HG03457 (cell line): Measurements from ENCODE around the gene MTNR1A.
"Not testable (repeated sequence)": the region's sequence is repeated elsewhere in the genome, so short reads cannot be mapped to it uniquely, and the experiment has no call there.

ENCODE experiments used
- ATAC-seq: cut with Tn5 transposase; IDR thresholded peaks from one replicate; pipeline ENCODE4 v1.9.1; 2021; ENCODE audit warnings: moderate number of reproducible peaks; ENCODE audit not compliant: unreplicated experiment

The MTNR1A gene

GRCh38 chr4:186563761-186564160 lies 8.4 kb upstream of the MTNR1A start:
- no peak for ATAC-seq

- no peak for ATAC-seq
Measured at GRCh38 chr4:186561748-186562147, 6.4 kb upstream of the MTNR1A start.

- no peak for ATAC-seq
Measured at GRCh38 chr4:186560647-186561046, 5.3 kb upstream of the MTNR1A start.

GRCh38 chr4:186557486-186557885 lies 2.1 kb upstream of the MTNR1A start:
- ATAC-seq: no peak

GRCh38 chr4:186557061-186557460 lies 1.7 kb upstream of the MTNR1A start:
- ATAC-seq: no peak

- ATAC-seq: no peak
Measured at GRCh38 chr4:186554539-186554913, 841 bp downstream of the MTNR1A start.

GRCh38 chr4:186553717-186554116 lies 1.6 kb downstream of the MTNR1A start:
- ATAC-seq: no peak

GRCh38 chr4:186551849-186552248 lies 3.5 kb downstream of the MTNR1A start:
- ATAC-seq: no peak

GRCh38 chr4:186545436-186545835 lies 9.9 kb downstream of the MTNR1A start:
- no peak for ATAC-seq

- ATAC-seq: no peak
Measured at GRCh38 chr4:186543206-186543605, 12.2 kb downstream of the MTNR1A start.

- no peak for ATAC-seq
Measured at GRCh38 chr4:186541801-186542200, 13.6 kb downstream of the MTNR1A start.

GRCh38 chr4:186537843-186538521 lies 17.4 kb downstream of the MTNR1A start:
- no peak for ATAC-seq

GRCh38 chr4:186536285-186536684 lies 19.1 kb downstream of the MTNR1A start:
- ATAC-seq: no peak

GRCh38 chr4:186534056-186534455 lies 21.3 kb downstream of the MTNR1A start:
- ATAC-seq: no peak

GRCh38 chr4:186523927-186524326 lies 31.4 kb downstream of the MTNR1A start:
- ATAC-seq: not testable (repeated sequence)

GRCh38 chr4:186516287-186516686 lies 39.1 kb downstream of the MTNR1A start:
- ATAC-seq: no peak

GRCh38 chr4:186514271-186514950 lies 41.0 kb downstream of the MTNR1A start:
- ATAC-seq: no peak

- not testable (repeated sequence) for ATAC-seq
Measured at GRCh38 chr4:186504771-186505170, 50.6 kb downstream of the MTNR1A start.

- no peak for ATAC-seq
Measured at GRCh38 chr4:186502231-186502630, 53.1 kb downstream of the MTNR1A start.

- ATAC-seq: no peak
Measured at GRCh38 chr4:186501554-186501953, 53.8 kb downstream of the MTNR1A start.

GRCh38 chr4:186500721-186501304 lies 54.6 kb downstream of the MTNR1A start:
- ATAC-seq: no peak

GRCh38 chr4:186499467-186499866 lies 55.9 kb downstream of the MTNR1A start:
- no peak for ATAC-seq
